HepG2 (cell line): ENCODE data around the gene PRUNE1. TPM values are rescaled to one million over a fixed set of nuclear protein-coding genes. Genes with fewer than 3 reads are reported as not detected.

Experiments used
- CREB1 ChIP-seq, 2 experiments: fragments of 450-650 bp in 1 of 2; IDR thresholded peaks; 2 replicates each; pipeline ENCODE4 v1.6.1; 2016 to 2017; ENCODE audit warnings: control low read depth in 1 of 2, mild to moderate bottlenecking in 1 of 2, missing compliant biosample characterization in 1 of 2, missing genetic modification characterization in 1 of 2
- DRAP1 ChIP-seq: IDR thresholded peaks from 2 replicates; pipeline ENCODE4 v1.6.1; 2016; ENCODE audit warnings: missing genetic modification reagents, missing compliant biosample characterization
- E2F1 ChIP-seq: sonication (generic); formaldehyde crosslinking; IDR thresholded peaks from 2 replicates; pipeline ENCODE4 v1.5.0; 2020; ENCODE audit warnings: missing genetic modification reagents
- EED ChIP-seq: sonication (generic); formaldehyde crosslinking; IDR thresholded peaks from 2 replicates; pipeline ENCODE4 v1.5.0; 2020; ENCODE audit warnings: mild to moderate bottlenecking, missing genetic modification reagents
- ESRRA ChIP-seq: sonication (generic); formaldehyde crosslinking; IDR thresholded peaks from 2 replicates; pipeline ENCODE4 v1.5.1; 2020; ENCODE audit warnings: mild to moderate bottlenecking, low read depth, missing genetic modification reagents
- ISX ChIP-seq: sonication (generic); formaldehyde crosslinking; conservative IDR thresholded peaks from 2 replicates; pipeline ENCODE4 v1.5.0; 2020; ENCODE audit warnings: missing genetic modification reagents
- RAD51 ChIP-seq: fragments of 450-650 bp; IDR thresholded peaks from 2 replicates; pipeline ENCODE4 v1.6.1; 2016; ENCODE audit warnings: borderline replicate concordance
- REXO4 ChIP-seq: sonication (generic); formaldehyde crosslinking; IDR thresholded peaks from 2 replicates; pipeline ENCODE4 v1.8.0; 2022; ENCODE audit warnings: missing genetic modification reagents, mild to moderate bottlenecking, borderline replicate concordance
- SOX13 ChIP-seq, 3 experiments: fragments of 450-650 bp in 1 of 3; sonication (generic) in 1 of 3; formaldehyde crosslinking in 1 of 3; IDR thresholded peaks in 2 of 3; conservative IDR thresholded peaks in 1 of 3; 2 replicates each; pipeline versions ENCODE4 v1.5.0 to v1.6.1; 2016 to 2020; ENCODE audit warnings: antibody characterized with exemption in 1 of 3, mild to moderate bottlenecking in 1 of 3, missing compliant biosample characterization in 1 of 3, missing genetic modification reagents in 1 of 3, moderate library complexity in 1 of 3
- SRF ChIP-seq: IDR thresholded peaks from 2 replicates; pipeline ENCODE4 v1.6.1; 2011; ENCODE audit warnings: mild to moderate bottlenecking, low read depth, low read length, moderate library complexity
- SRY ChIP-seq: sonication (generic); formaldehyde crosslinking; IDR thresholded peaks from 2 replicates; pipeline ENCODE4 v1.8.0; 2022; ENCODE audit warnings: mild to moderate bottlenecking, missing genetic modification reagents
- TARDBP ChIP-seq: sonication (generic); formaldehyde crosslinking; IDR thresholded peaks from 2 replicates; pipeline ENCODE4 v1.8.0; 2022; ENCODE audit warnings: mild to moderate bottlenecking, missing genetic modification reagents
- ZBTB25 ChIP-seq: IDR thresholded peaks from 2 replicates; pipeline ENCODE4 v1.6.1; 2018; ENCODE audit warnings: missing genetic modification reagents
- ZC3H13 ChIP-seq: sonication (generic); formaldehyde crosslinking; IDR thresholded peaks from 2 replicates; pipeline ENCODE4 v1.8.1; 2023; ENCODE audit warnings: mild to moderate bottlenecking, missing genetic modification reagents, moderate library complexity
- ZMYM2 ChIP-seq: sonication (generic); formaldehyde crosslinking; IDR thresholded peaks from 2 replicates; pipeline ENCODE4 v1.8.0; 2022; ENCODE audit warnings: mild to moderate bottlenecking, missing genetic modification reagents
- ZNF101 ChIP-seq: sonication (generic); formaldehyde crosslinking; IDR thresholded peaks from 2 replicates; pipeline ENCODE4 v1.4.0; 2020; ENCODE audit warnings: mild to moderate bottlenecking, low read depth, missing genetic modification reagents, borderline replicate concordance
- ZNF224 ChIP-seq: sonication (generic); formaldehyde crosslinking; IDR thresholded peaks from 2 replicates; pipeline ENCODE4 v1.5.0; 2020; ENCODE audit warnings: mild to moderate bottlenecking, missing genetic modification reagents
- ZNF253 ChIP-seq: sonication (generic); formaldehyde crosslinking; IDR thresholded peaks from 2 replicates; pipeline ENCODE4 v1.8.0; 2022; ENCODE audit warnings: mild to moderate bottlenecking, missing genetic modification reagents, borderline replicate concordance
- ZNF549 ChIP-seq: sonication (generic); formaldehyde crosslinking; IDR thresholded peaks from 2 replicates; pipeline ENCODE4 v1.5.0; 2020; ENCODE audit warnings: missing genetic modification reagents
- ZNF563 ChIP-seq: sonication (generic); formaldehyde crosslinking; IDR thresholded peaks from 2 replicates; pipeline ENCODE4 v1.8.0; 2022; ENCODE audit warnings: mild to moderate bottlenecking, moderate library complexity, missing genetic modification reagents
- ZNF703 ChIP-seq: sonication (generic); formaldehyde crosslinking; IDR thresholded peaks from 2 replicates; pipeline ENCODE4 v1.5.1; 2020; ENCODE audit warnings: missing genetic modification reagents, mild to moderate bottlenecking, moderate library complexity, borderline replicate concordance
- ZNF766 ChIP-seq: sonication (generic); formaldehyde crosslinking; IDR thresholded peaks from 2 replicates; pipeline ENCODE4 v1.5.0; 2020; ENCODE audit warnings: missing genetic modification reagents, borderline replicate concordance
- ZNF772 ChIP-seq: sonication (generic); formaldehyde crosslinking; IDR thresholded peaks from 2 replicates; pipeline ENCODE4 v1.5.0; 2020; ENCODE audit warnings: mild to moderate bottlenecking, missing genetic modification reagents
- ZSCAN20 ChIP-seq: sonication (generic); formaldehyde crosslinking; IDR thresholded peaks from 2 replicates; pipeline ENCODE4 v1.4.0; 2020; ENCODE audit warnings: missing genetic modification reagents, mild to moderate bottlenecking, borderline replicate concordance
- polyA plus RNA-seq, 8 experiments: library from polyadenylated mRNA; depleted of rRNA in 3 of 8; stranded (reverse) in 7 of 8; unstranded in 1 of 8; fragments of >200 nt; fragmentation: Illumina TruSeq in 4 of 8; extraction: Trizol in 4 of 8; gene quantifications; 2 replicates each; pipeline versions ENCODE4 v1.2.1 to v1.2.3, GENCODE V29; 2011 to 2016; ENCODE audit warnings: low read depth in 4 of 8, missing spikeins in 1 of 8, mixed read lengths in 1 of 8; ENCODE audit not compliant: insufficient read depth in 1 of 8
- total RNA-seq, 5 experiments: library from RNA; depleted of rRNA; stranded (reverse); fragments of >200 nt; fragmentation: Illumina TruSeq; extraction: Trizol; gene quantifications; 2 replicates each; pipeline ENCODE4 v1.2.3, GENCODE V29; 2016; ENCODE audit warnings: low read depth in 1 of 5
- TF ChIP-seq, protein P1 (sequence below): sonication (generic); formaldehyde crosslinking; conservative IDR thresholded peaks from 2 replicates; pipeline ENCODE4 v1.8.0; 2022; ENCODE audit warnings: missing genetic modification reagents

Gene PRUNE1
- total and polyA plus RNA-seq, 2 of the 13 experiments (the other 11 are each of a cell fraction or from before 2014, with no cell fraction given), result 19.0 to 31.9 TPM

- TF ChIP-seq, protein P1, sequence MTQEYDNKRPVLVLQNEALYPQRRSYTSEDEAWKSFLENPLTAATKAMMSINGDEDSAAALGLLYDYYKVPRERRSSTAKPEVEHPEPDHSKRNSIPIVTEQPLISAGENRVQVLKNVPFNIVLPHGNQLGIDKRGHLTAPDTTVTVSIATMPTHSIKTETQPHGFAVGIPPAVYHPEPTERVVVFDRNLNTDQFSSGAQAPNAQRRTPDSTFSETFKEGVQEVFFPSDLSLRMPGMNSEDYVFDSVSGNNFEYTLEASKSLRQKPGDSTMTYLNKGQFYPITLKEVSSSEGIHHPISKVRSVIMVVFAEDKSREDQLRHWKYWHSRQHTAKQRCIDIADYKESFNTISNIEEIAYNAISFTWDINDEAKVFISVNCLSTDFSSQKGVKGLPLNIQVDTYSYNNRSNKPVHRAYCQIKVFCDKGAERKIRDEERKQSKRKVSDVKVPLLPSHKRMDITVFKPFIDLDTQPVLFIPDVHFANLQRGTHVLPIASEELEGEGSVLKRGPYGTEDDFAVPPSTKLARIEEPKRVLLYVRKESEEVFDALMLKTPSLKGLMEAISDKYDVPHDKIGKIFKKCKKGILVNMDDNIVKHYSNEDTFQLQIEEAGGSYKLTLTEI, result no peak
- TF ChIP-seq ZNF224 (CRISPR knock-in tag) (no peak), ZC3H13 (CRISPR knock-in tag) (no peak), EED (CRISPR knock-in tag) (0 out of 2 replicates have a peak, but pooled peaks have one; percentile 36), DRAP1 (CRISPR knock-in tag) (no peak), REXO4 (CRISPR knock-in tag) (no peak), ZNF563 (CRISPR knock-in tag) (no peak; the same call in 1 of the 2 replicates), SRY (CRISPR knock-in tag) (no peak), ZSCAN20 (CRISPR knock-in tag) (no peak), SRF (peak; percentile 39; the same call in 1 of the 2 replicates), ZNF549 (no peak), TARDBP (CRISPR knock-in tag) (peak; percentile 81; the same call in 1 of the 2 replicates), ESRRA (CRISPR knock-in tag) (peak; percentile 98), ZNF253 (CRISPR knock-in tag) (no peak), ZNF766 (CRISPR knock-in tag) (no peak; the same call in 1 of the 2 replicates), CREB1 (IDR thresholded peaks at IDR 0.05) (peak; percentile 68), CREB1 (CRISPR knock-in tag; IDR thresholded peaks at IDR 0.05) (peak; percentile 55; the same call in 1 of the 2 replicates), ZNF703 (CRISPR knock-in tag) (no peak), SOX13 (IDR thresholded peaks at IDR 0.05) (peak; percentile 73; the same call in 1 of the 2 replicates), SOX13 (CRISPR knock-in tag; conservative IDR thresholded peaks at IDR 0.05 in 1 of 2, IDR thresholded peaks at IDR 0.05 in 1 of 2) (peak in 1 of 2 experiments; percentile 85; a peak in 3 of 4 replicates), ISX (CRISPR knock-in tag) (no peak), ZMYM2 (CRISPR knock-in tag) (peak; percentile 90), ZBTB25 (CRISPR knock-in tag) (peak; percentile 35; the same call in 1 of the 2 replicates), RAD51 (no peak), ZNF772 (CRISPR knock-in tag) (peak; percentile 88; the same call in 1 of the 2 replicates), E2F1 (CRISPR knock-in tag) (no peak), ZNF101 (CRISPR knock-in tag) (0 out of 2 replicates have a peak, but pooled peaks have one; percentile 47)
Observed at GRCh38 chr1:150970808-150971582, 37.3 kb upstream of the PRUNE1 start (continued).
